MM.1S (cell line): ENCODE results near the gene NCOA5.

Experiments used
- DNase-seq: peaks from one replicate; pipeline ENCODE4 v3.0.0-alpha.2; 2015
- H2AFZ ChIP-seq: fragments of 300-600 bp; sonication (generic); 2 replicates; pipeline ENCODE4 v1.6.0; 2016; ENCODE audit warnings: antibody characterized with exemption, low read length
- H3F3A ChIP-seq: fragments of 300-600 bp; sonication (generic); 2 replicates; pipeline ENCODE4 v1.6.1; 2016; ENCODE audit warnings: mild to moderate bottlenecking, antibody characterized with exemption, low read length, moderate library complexity, mixed read lengths; ENCODE audit not compliant: insufficient read depth
- H3K27ac ChIP-seq: fragments of 300-600 bp; sonication (generic); 2 replicates; pipeline ENCODE4 v1.5.1; 2016; ENCODE audit warnings: mild to moderate bottlenecking, low read length
- H3K27me3 ChIP-seq: fragments of 300-600 bp; sonication (generic); replicated peaks from 2 replicates; pipeline ENCODE4 v1.6.0; 2016; ENCODE audit warnings: low read length; ENCODE audit not compliant: insufficient read depth
- H3K36me3 ChIP-seq: fragments of 300-600 bp; sonication (generic); replicated peaks from 2 replicates; pipeline ENCODE4 v1.6.1; 2016; ENCODE audit warnings: mild to moderate bottlenecking, low read length, mixed read lengths; ENCODE audit not compliant: insufficient read depth
- H3K4me1 ChIP-seq: fragments of 300-600 bp; sonication (generic); 2 replicates; pipeline ENCODE4 v1.6.1; 2016; ENCODE audit warnings: low read length, mixed read lengths
- H3K4me2 ChIP-seq: fragments of 300-600 bp; sonication (generic); 2 replicates; pipeline ENCODE4 v1.6.0; 2016; ENCODE audit warnings: low read depth, low read length
- H3K4me3 ChIP-seq: fragments of 300-600 bp; sonication (generic); 2 replicates; pipeline ENCODE4 v1.5.1; 2016; ENCODE audit warnings: low read length, mixed read lengths
- H3K79me2 ChIP-seq: fragments of 300-600 bp; sonication (generic); 2 replicates; pipeline ENCODE4 v1.6.1; 2016; ENCODE audit warnings: mixed run types, low read length, mixed read lengths
- H3K9ac ChIP-seq: fragments of 300-600 bp; sonication (generic); 2 replicates; pipeline ENCODE4 v1.6.1; 2016; ENCODE audit warnings: low read length, mixed read lengths
- H3K9me2 ChIP-seq: fragments of 300-600 bp; sonication (generic); replicated peaks from 2 replicates; pipeline ENCODE4 v1.6.1; 2016; ENCODE audit warnings: mild to moderate bottlenecking, low read length, mixed read lengths; ENCODE audit not compliant: insufficient read depth
- H3K9me3 ChIP-seq: fragments of 300-600 bp; sonication (generic); replicated peaks from 2 replicates; pipeline ENCODE4 v1.6.1; 2016; ENCODE audit warnings: mild to moderate bottlenecking, low read length, mixed read lengths; ENCODE audit not compliant: insufficient read depth
- H4K20me1 ChIP-seq: fragments of 300-600 bp; sonication (generic); 2 replicates; pipeline ENCODE4 v1.6.1; 2016; ENCODE audit warnings: mild to moderate bottlenecking, low read length, moderate library complexity, mixed read lengths; ENCODE audit not compliant: insufficient read depth
- EZH2 ChIP-seq: fragments of 300-600 bp; sonication (generic); optimal IDR thresholded peaks from 2 replicates; pipeline ENCODE3; 2017; ENCODE audit warnings: low read depth, mild to moderate bottlenecking, antibody characterized with exemption, low read length, mixed read lengths
- EZH2phosphoT487 ChIP-seq: fragments of 300-600 bp; sonication (generic); IDR thresholded peaks from 2 replicates; pipeline ENCODE4 v1.6.1; 2018; ENCODE audit warnings: antibody characterized with exemption, low read length
- TF ChIP-seq, protein P1 (sequence below): fragments of 300-600 bp; sonication (generic); IDR thresholded peaks from 2 replicates; pipeline ENCODE4 v1.5.1; 2016; ENCODE audit warnings: antibody characterized with exemption, low read length, mixed read lengths

Gene NCOA5

DNA sequence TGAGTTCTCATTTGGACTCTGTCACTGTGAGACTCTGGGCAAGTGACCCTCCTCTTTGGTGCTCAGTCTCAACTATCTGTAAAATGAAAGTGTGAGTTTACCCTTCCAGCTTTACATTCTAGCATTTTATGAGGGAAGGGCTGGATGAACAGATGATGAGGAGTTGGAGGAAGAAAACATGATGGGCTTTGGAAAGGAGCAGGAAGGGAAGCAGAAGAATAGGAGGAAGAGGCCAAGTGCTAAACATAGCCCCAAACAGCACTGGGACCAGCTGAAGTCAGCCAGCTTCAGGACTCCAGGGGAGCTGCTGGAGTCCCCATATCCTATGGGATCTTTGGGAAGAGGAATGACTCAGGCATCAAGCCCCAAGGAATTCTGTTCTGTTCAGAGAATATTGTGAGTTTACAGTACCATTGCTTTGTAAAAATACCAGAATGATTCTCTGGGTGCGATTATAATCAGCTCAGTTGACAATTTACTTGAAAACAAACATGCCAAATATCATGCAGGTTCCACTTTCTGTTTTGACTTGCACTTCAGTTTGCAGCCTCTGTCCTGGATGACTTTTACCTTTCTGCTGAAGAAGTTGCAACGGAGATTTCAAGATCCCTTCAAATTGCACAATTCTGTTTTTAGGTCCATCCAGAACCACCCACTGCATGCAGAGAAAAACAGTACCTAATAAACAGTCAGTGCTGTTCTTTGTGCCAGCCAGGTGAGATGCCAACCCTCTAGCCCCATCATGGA, 31.6 kb upstream of the NCOA5 start:
- Histone ChIP-seq H4K20me1 (no peaks in the 10 kb centered on the region), H3K36me3 (no peaks in the 10 kb centered on the region), H3F3A (peaks cover 9% of the 10 kb centered on the region; the same call in 1 of the 2 replicates), H3K27me3 (no peaks in the 10 kb centered on the region), H3K4me3 (peak overlapping the region; percentile 48), H3K27ac (peak overlapping the region; percentile 47; the same call in 1 of the 2 replicates), H3K9ac (peak overlapping the region; percentile 18; the same call in 1 of the 2 replicates), H3K9me3 (no peaks in the 10 kb centered on the region), H3K4me2 (peak overlapping the region; percentile 95), H3K9me2 (no peaks in the 10 kb centered on the region), H2AFZ (peak overlapping the region; percentile 66), H3K79me2 (no peaks in the 10 kb centered on the region), H3K4me1 (peaks cover 29% of the 10 kb centered on the region)
- DNase-seq = peak; percentile 34
- TF ChIP-seq EZH2phosphoT487 (no peak), EZH2 (no peak)

DNA sequence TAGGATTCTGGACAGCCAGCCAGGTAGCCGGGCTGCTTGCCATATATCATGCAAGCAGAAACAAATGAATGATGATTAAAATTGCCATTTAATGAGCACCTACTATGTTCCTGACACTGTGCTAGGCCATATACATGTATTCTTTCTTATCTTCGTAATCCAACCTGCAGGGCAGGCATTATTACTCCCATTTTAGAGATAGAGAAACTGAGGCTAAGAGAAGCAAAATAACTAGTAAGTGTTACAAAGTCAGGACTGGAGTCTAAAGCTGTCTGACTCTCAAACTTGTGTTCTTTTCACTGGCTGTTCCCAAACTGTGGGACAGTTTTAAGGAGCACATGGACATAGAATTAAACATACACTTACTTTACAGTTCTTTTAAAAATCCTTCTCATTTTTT, 30.4 kb upstream of the NCOA5 start:
- Histone ChIP-seq H3K9me3 (no peaks in the 10 kb centered on the region), H3K4me2 (peak overlapping the region; percentile 95), H3K27ac (peak overlapping the region; percentile 47; the same call in 1 of the 2 replicates), H3K9ac (no peak overlapping the region), H3K9me2 (no peaks in the 10 kb centered on the region), H3K27me3 (peaks cover 8% of the 10 kb centered on the region), H3K4me1 (peaks cover 29% of the 10 kb centered on the region), H2AFZ (no peak overlapping the region), H3K79me2 (no peaks in the 10 kb centered on the region), H3K36me3 (no peaks in the 10 kb centered on the region), H3F3A (peaks cover 9% of the 10 kb centered on the region; the same call in 1 of the 2 replicates), H4K20me1 (no peaks in the 10 kb centered on the region), H3K4me3 (peak overlapping the region; percentile 10; the same call in 1 of the 2 replicates)
- no peak for TF ChIP-seq EZH2
- TF ChIP-seq, protein P1, sequence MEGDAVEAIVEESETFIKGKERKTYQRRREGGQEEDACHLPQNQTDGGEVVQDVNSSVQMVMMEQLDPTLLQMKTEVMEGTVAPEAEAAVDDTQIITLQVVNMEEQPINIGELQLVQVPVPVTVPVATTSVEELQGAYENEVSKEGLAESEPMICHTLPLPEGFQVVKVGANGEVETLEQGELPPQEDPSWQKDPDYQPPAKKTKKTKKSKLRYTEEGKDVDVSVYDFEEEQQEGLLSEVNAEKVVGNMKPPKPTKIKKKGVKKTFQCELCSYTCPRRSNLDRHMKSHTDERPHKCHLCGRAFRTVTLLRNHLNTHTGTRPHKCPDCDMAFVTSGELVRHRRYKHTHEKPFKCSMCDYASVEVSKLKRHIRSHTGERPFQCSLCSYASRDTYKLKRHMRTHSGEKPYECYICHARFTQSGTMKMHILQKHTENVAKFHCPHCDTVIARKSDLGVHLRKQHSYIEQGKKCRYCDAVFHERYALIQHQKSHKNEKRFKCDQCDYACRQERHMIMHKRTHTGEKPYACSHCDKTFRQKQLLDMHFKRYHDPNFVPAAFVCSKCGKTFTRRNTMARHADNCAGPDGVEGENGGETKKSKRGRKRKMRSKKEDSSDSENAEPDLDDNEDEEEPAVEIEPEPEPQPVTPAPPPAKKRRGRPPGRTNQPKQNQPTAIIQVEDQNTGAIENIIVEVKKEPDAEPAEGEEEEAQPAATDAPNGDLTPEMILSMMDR = no peak
- TF ChIP-seq EZH2phosphoT487 = no peak
- DNase-seq = no peak

DNA sequence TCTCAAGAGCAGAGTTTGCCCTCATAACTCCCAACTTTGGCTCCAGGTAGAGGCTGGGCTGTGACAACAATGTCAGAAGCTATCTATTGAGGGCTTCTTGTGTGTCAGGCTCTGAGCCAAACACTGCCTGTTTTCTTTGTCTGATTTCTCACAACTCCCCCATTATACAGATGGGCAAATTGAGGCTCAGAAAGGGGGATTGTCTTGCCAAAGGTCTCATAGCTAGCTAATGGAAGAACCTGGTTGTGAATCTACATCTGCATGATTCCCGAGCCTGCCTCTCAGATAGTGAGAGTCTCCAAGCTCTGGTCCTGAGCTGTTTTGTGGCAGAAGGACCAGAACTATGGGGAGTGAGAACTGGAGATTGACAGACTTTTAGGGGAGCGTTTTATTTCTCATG, 29.8 kb upstream of the NCOA5 start:
- H3K36me3 ChIP-seq = no peaks in the 10 kb centered on the region
- H3K79me2 ChIP-seq = no peaks in the 10 kb centered on the region
- H3K9me3 ChIP-seq = no peaks in the 10 kb centered on the region
- no peak overlapping the region for H3K27ac ChIP-seq
- peaks cover 29% of the 10 kb centered on the region for H3K4me1 ChIP-seq
- no peak overlapping the region for H3K9ac ChIP-seq
- peak overlapping the region; percentile 88; the same call in 1 of the 2 replicates for H3K4me2 ChIP-seq
- no peak for DNase-seq
- no peak overlapping the region for H2AFZ ChIP-seq
- H4K20me1 ChIP-seq = no peaks in the 10 kb centered on the region
- H3K4me3 ChIP-seq = peak overlapping the region; percentile 63; the same call in 1 of the 2 replicates
- TF ChIP-seq EZH2 = no peak
- TF ChIP-seq, protein P1 = no peak
- no peak for TF ChIP-seq EZH2phosphoT487
- H3K9me2 ChIP-seq = no peaks in the 10 kb centered on the region
- H3F3A ChIP-seq = peaks cover 9% of the 10 kb centered on the region; the same call in 1 of the 2 replicates
- peaks cover 14% of the 10 kb centered on the region for H3K27me3 ChIP-seq

DNA sequence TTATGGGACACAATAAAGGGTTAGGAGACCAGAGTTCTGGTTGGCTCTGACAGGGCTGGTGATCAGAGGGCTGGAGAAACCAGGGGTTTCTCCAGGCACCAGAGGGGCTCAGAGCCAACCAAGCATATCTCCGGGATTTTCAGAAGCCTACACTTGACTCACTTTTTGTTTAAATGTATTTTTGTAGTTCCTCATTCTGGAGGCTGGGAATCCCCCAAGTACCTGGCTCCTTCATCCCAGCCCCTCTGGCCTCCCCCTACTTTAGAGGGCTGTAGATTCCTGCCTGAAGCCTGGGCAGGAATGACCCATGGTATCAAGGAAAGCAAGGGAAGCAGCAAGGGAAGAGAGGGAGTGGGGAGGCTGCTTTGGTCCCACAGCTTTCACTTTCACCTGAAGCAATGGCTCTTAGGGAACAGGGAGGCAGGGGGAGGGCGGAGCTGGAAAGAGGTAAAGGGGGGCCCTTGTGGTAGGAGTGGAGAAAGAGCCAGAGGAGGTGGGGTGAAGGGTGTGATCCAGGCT, 29.3 kb upstream of the NCOA5 start:
- Histone ChIP-seq H3K9ac (no peak overlapping the region; the same call in 1 of the 2 replicates), H3K9me3 (no peaks in the 10 kb centered on the region), H3K4me3 (peak overlapping the region; percentile 63), H3F3A (peaks cover 9% of the 10 kb centered on the region; the same call in 1 of the 2 replicates), H2AFZ (no peak overlapping the region), H3K79me2 (no peaks in the 10 kb centered on the region), H3K36me3 (no peaks in the 10 kb centered on the region), H3K27me3 (peaks cover 18% of the 10 kb centered on the region), H3K4me2 (peak overlapping the region; percentile 88), H3K9me2 (no peaks in the 10 kb centered on the region), H3K27ac (no peak overlapping the region), H4K20me1 (no peaks in the 10 kb centered on the region), H3K4me1 (peaks cover 29% of the 10 kb centered on the region)
- TF ChIP-seq, protein P1 = no peak
- TF ChIP-seq EZH2phosphoT487 (no peak), EZH2 (no peak)
- no peak for DNase-seq
